ENCODE results near the gene CNOT11.
"Not testable (repeated sequence)": the region's sequence is repeated elsewhere in the genome, so short reads cannot be mapped to it uniquely, and the experiment has no call there.

GRCh38 chr2:101237944-101238343, 14.7 kb upstream of the CNOT11 start:
- TF ChIP-seq CTCF, POLR2A (IDR thresholded peaks at IDR 0.05): not testable (repeated sequence)
